DMS 273 (cell line): ENCODE results near the gene TPCN2.
"Not testable (repeated sequence)": the region's sequence is repeated elsewhere in the genome, so short reads cannot be mapped to it uniquely, and the experiment has no call there.

Experiments used
- DNase-seq: peaks from one replicate; lab custom pipeline; 2025; ENCODE audit not compliant: unreplicated experiment; lab: John Stamatoyannopoulos, UW

TPCN2 gene

GRCh38 chr11:69125861-69126260, 77.1 kb downstream of the TPCN2 start:
- DNase-seq = no peak

GRCh38 chr11:69126286-69126685, 77.6 kb downstream of the TPCN2 start:
- DNase-seq = no peak

GRCh38 chr11:69127081-69127850, 78.5 kb downstream of the TPCN2 start:
- DNase-seq = no peak

GRCh38 chr11:69127884-69128283, 79.2 kb downstream of the TPCN2 start:
- DNase-seq = no peak

GRCh38 chr11:69129053-69129452, 80.3 kb downstream of the TPCN2 start:
- DNase-seq = no peak

- no peak for DNase-seq
Observed at GRCh38 chr11:69129647-69130046, 80.9 kb downstream of the TPCN2 start.

GRCh38 chr11:69130654-69131053, 81.9 kb downstream of the TPCN2 start:
- DNase-seq = no peak

GRCh38 chr11:69131121-69131566, 82.4 kb downstream of the TPCN2 start:
- no peak for DNase-seq

- peak; percentile 80 for DNase-seq
Observed at GRCh38 chr11:69131644-69132300, 83.0 kb downstream of the TPCN2 start.

- DNase-seq = no peak
Observed at GRCh38 chr11:69132301-69132670, 83.6 kb downstream of the TPCN2 start.

GRCh38 chr11:69133251-69133650, 84.5 kb downstream of the TPCN2 start:
- DNase-seq = peak; percentile 11

GRCh38 chr11:69134182-69134581, 85.5 kb downstream of the TPCN2 start:
- not testable (repeated sequence) for DNase-seq

- DNase-seq = no peak
Observed at GRCh38 chr11:69134957-69135356, 86.2 kb downstream of the TPCN2 start.

GRCh38 chr11:69135420-69136363, 87.0 kb downstream of the TPCN2 start:
- no peak for DNase-seq

GRCh38 chr11:69136471-69136870, 87.7 kb downstream of the TPCN2 start:
- DNase-seq = no peak

GRCh38 chr11:69137151-69137844, 88.6 kb downstream of the TPCN2 start:
- no peak for DNase-seq

GRCh38 chr11:69138265-69138664, 89.5 kb downstream of the TPCN2 start:
- no peak for DNase-seq

GRCh38 chr11:69140161-69140560, 91.4 kb downstream of the TPCN2 start:
- not testable (repeated sequence) for DNase-seq

GRCh38 chr11:69140635-69141034, 91.9 kb downstream of the TPCN2 start:
- DNase-seq = peak; percentile 66

- peak; percentile 23 for DNase-seq
Observed at GRCh38 chr11:69141742-69142141, 93.0 kb downstream of the TPCN2 start.

- no peak for DNase-seq
Observed at GRCh38 chr11:69142895-69143294, 94.2 kb downstream of the TPCN2 start.
